Measurements from ENCODE around the gene VWDE. TPM values are rescaled to one million over a fixed set of nuclear protein-coding genes. Genes with fewer than 3 reads are reported as not detected.

The VWDE gene
- total and polyA plus RNA-seq, 12 donors: 0.05 to 0.37 (median 0.07) TPM; not detected in 9

GRCh38 chr7:12377406-12377805 lies 26.3 kb downstream of the VWDE start:
- DNase-seq (no peak), ATAC-seq (no peak)
- H3K4me3 ChIP-seq: no peak overlapping the region
- no peaks in the 10 kb centered on the region for H3K36me3 ChIP-seq
- TF ChIP-seq CTCF (IDR thresholded peaks at IDR 0.05): no peak
- no peaks in the 10 kb centered on the region for H3K27me3 ChIP-seq
- 84 to 85% methylated on average over 5 of the region's 5 CpGs for WGBS, 2 donors
- H3K4me1 ChIP-seq: no peaks in the 10 kb centered on the region
- H3K9me3 ChIP-seq: no peaks in the 10 kb centered on the region
- intact Hi-C loops (cut with DNase I): no loop called here
- H3K27ac ChIP-seq: no peak overlapping the region

- intact Hi-C loops (cut with DNase I): no loop called here
- ATAC-seq: no peak
- no peak for DNase-seq
- WGBS, 2 donors: 81 to 85% methylated on average over 5 of the region's 5 CpGs
- Histone ChIP-seq H3K27ac (no peak overlapping the region), H3K4me1 (peaks cover 0 to 14% (median 0%) of the 10 kb centered on the region in 9 donors), H3K9me3 (no peaks in the 10 kb centered on the region), H3K4me3 (no peak overlapping the region), H3K27me3 (no peaks in the 10 kb centered on the region), H3K36me3 (no peaks in the 10 kb centered on the region)
- TF ChIP-seq CTCF (IDR thresholded peaks at IDR 0.05): no peak
Observed at GRCh38 chr7:12373580-12374263, 29.9 kb downstream of the VWDE start.

GRCh38 chr7:12370249-12370648 lies 33.4 kb downstream of the VWDE start:
- H3K27me3 ChIP-seq: no peaks in the 10 kb centered on the region
- ATAC-seq (no peak), DNase-seq (no peak)
- WGBS, 2 donors: 60 to 66% methylated on average over 7 of the region's 7 CpGs
- no peak overlapping the region for H3K27ac ChIP-seq
- intact Hi-C loops (cut with DNase I): no loop called here
- peaks cover 0 to 14% (median 0%) of the 10 kb centered on the region in 9 donors for H3K4me1 ChIP-seq
- H3K9me3 ChIP-seq: no peaks in the 10 kb centered on the region
- no peak for TF ChIP-seq CTCF (IDR thresholded peaks at IDR 0.05)
- H3K4me3 ChIP-seq: no peak overlapping the region
- no peaks in the 10 kb centered on the region for H3K36me3 ChIP-seq

GRCh38 chr7:12369756-12370155 lies 33.9 kb downstream of the VWDE start:
- Histone ChIP-seq H3K27ac (no peak overlapping the region), H3K4me1 (peaks cover 0 to 14% (median 0%) of the 10 kb centered on the region in 9 donors), H3K4me3 (no peak overlapping the region), H3K36me3 (no peaks in the 10 kb centered on the region), H3K9me3 (no peaks in the 10 kb centered on the region), H3K27me3 (no peaks in the 10 kb centered on the region)
- no peak for TF ChIP-seq CTCF (IDR thresholded peaks at IDR 0.05)
- DNase-seq (peak in 1 of 2 donors; percentile 10), ATAC-seq (peak in 4 of 8 donors; percentile 28 to 76 (median 62))
- WGBS, 2 donors: 48 to 53% methylated on average over 6 of the region's 6 CpGs
- intact Hi-C loops (cut with DNase I): loop anchor here in 1 of 10 donors (5.0 kb wide), 1 partner anchor 1288 kb away; no protein-coding TSS in a partner anchor
